Uterus (tissue), 4 donors: ENCODE data around the gene MOBP. TPM values are rescaled to one million over a fixed set of nuclear protein-coding genes. Genes with fewer than 3 reads are reported as not detected.
A peak's percentile ranks its signal among the peaks of the same experiment; 100 is the strongest.

Experiments used
- DNase-seq, 2 donors: peaks; one replicate each; pipeline ENCODE4 v3.0.0-alpha.2; 2019 to 2020
- H3K27ac ChIP-seq, 2 donors: fragments of 200-600 bp; sonication (generic); 1 replicate in 1 of 2; 2 replicates in 1 of 2; pipeline ENCODE4 v1.5.1; 2016 to 2018
- H3K27me3 ChIP-seq, 2 donors: fragments of 200-600 bp; sonication (generic); one replicate each; pipeline ENCODE4 v1.5.1; 2018 to 2019; ENCODE audit warnings: control low read depth in 1 of 2
- H3K36me3 ChIP-seq, 2 donors: fragments of 200-600 bp; sonication (generic); one replicate each; pipeline ENCODE4 v1.5.1; 2019; ENCODE audit warnings: control low read depth in 1 of 2
- H3K4me1 ChIP-seq, 2 donors: fragments of 200-600 bp; sonication (generic); one replicate each; pipeline ENCODE4 v1.5.1; 2018 to 2019; ENCODE audit warnings: control low read depth in 1 of 2
- H3K4me3 ChIP-seq, 2 donors: fragments of 200-600 bp; sonication (generic); 1 replicate in 1 of 2; 2 replicates in 1 of 2; pipeline ENCODE4 v1.5.1; 2018 to 2019; ENCODE audit warnings: mild to moderate bottlenecking in 1 of 2
- H3K9me3 ChIP-seq, 2 donors: fragments of 200-600 bp; sonication (generic); one replicate each; pipeline ENCODE4 v1.5.1; 2019; ENCODE audit warnings: control low read depth in 1 of 2
- CTCF ChIP-seq, 4 experiments: fragments of 200-600 bp in 2 of 4; fragments of 450-650 bp in 2 of 4; sonication (generic) in 2 of 4; IDR thresholded peaks; one replicate each; pipeline ENCODE4 v1.5.1; 2016 to 2019; ENCODE audit warnings: antibody characterized with exemption in 4 of 4, mild to moderate bottlenecking in 2 of 4, moderate library complexity in 1 of 4
- POLR2A ChIP-seq, 2 donors: fragments of 450-650 bp; IDR thresholded peaks; one replicate each; pipeline ENCODE4 v1.6.1; 2016; ENCODE audit warnings: antibody characterized with exemption in 2 of 2, mild to moderate bottlenecking in 1 of 2, moderate library complexity in 1 of 2
- intact Hi-C: fragments of 100-400 bp; cut with DNase I; formaldehyde crosslinking; loops from one replicate; pipeline ENCODE4 v1.15.1; 2023; ENCODE audit warnings: low total_unique reads
- total RNA-seq, 4 donors: library from RNA; depleted of rRNA in 3 of 4; stranded (reverse); fragments of >200 nt in 3 of 4; gene quantifications; one replicate each; pipeline versions ENCODE4 v1.1.0 to v1.2.4, GENCODE V29; 2014 to 2023
- donor health status: DM: yes; HTN: yes; CAD: no.

Gene MOBP
- total RNA-seq, 4 donors from 2014 or later: 0.43 TPM; not detected in 3

GRCh38 chr3:39433642-39434041 is 33.8 kb upstream of the MOBP start:
- no peak for DNase-seq
- Histone ChIP-seq H3K27ac (peak overlapping the region; percentile 43 to 86), H3K9me3 (no peaks in the 10 kb centered on the region), H3K4me1 (no peaks in the 10 kb centered on the region), H3K36me3 (no peaks in the 10 kb centered on the region), H3K4me3 (no peak overlapping the region), H3K27me3 (no peaks in the 10 kb centered on the region)
- intact Hi-C loops: no loop called here
- no peak for TF ChIP-seq CTCF (IDR thresholded peaks at IDR 0.05)

GRCh38 chr3:39434574-39434973 is 32.9 kb upstream of the MOBP start:
- no peaks in the 10 kb centered on the region for H3K4me1 ChIP-seq
- H3K27ac ChIP-seq: peak overlapping the region; percentile 43 to 86
- H3K4me3 ChIP-seq: no peak overlapping the region
- DNase-seq: peak in 1 of 2 donors; percentile 70
- no peaks in the 10 kb centered on the region for H3K27me3 ChIP-seq
- no peaks in the 10 kb centered on the region for H3K9me3 ChIP-seq
- TF ChIP-seq POLR2A (IDR thresholded peaks at IDR 0.05) (no peak), CTCF (IDR thresholded peaks at IDR 0.05) (no peak)
- intact Hi-C loops: no loop called here
- no peaks in the 10 kb centered on the region for H3K36me3 ChIP-seq

- H3K27me3 ChIP-seq: no peaks in the 10 kb centered on the region
- H3K4me1 ChIP-seq: no peaks in the 10 kb centered on the region
- H3K9me3 ChIP-seq: no peaks in the 10 kb centered on the region
- H3K27ac ChIP-seq: peak overlapping the region; percentile 43 to 86
- TF ChIP-seq CTCF (IDR thresholded peaks at IDR 0.05) (no peak), POLR2A (IDR thresholded peaks at IDR 0.05) (no peak)
- H3K36me3 ChIP-seq: no peaks in the 10 kb centered on the region
- intact Hi-C loops: no loop called here
- H3K4me3 ChIP-seq: no peak overlapping the region
- peak in 1 of 2 donors; percentile 59 for DNase-seq
Observed at GRCh38 chr3:39435006-39435748, 32.3 kb upstream of the MOBP start.

GRCh38 chr3:39438880-39439279 is 28.6 kb upstream of the MOBP start:
- no peaks in the 10 kb centered on the region for H3K4me1 ChIP-seq
- no peak for DNase-seq
- no peaks in the 10 kb centered on the region for H3K9me3 ChIP-seq
- intact Hi-C loops: no loop called here
- H3K27me3 ChIP-seq: no peaks in the 10 kb centered on the region
- peak overlapping the region in 1 of 2 donors; percentile 35 for H3K27ac ChIP-seq
- H3K4me3 ChIP-seq: no peak overlapping the region
- no peaks in the 10 kb centered on the region for H3K36me3 ChIP-seq
- TF ChIP-seq CTCF (IDR thresholded peaks at IDR 0.05): no peak

- TF ChIP-seq CTCF (IDR thresholded peaks at IDR 0.05) (no peak), POLR2A (IDR thresholded peaks at IDR 0.05) (no peak)
- DNase-seq: no peak
- intact Hi-C loops: no loop called here
- Histone ChIP-seq H3K36me3 (no peaks in the 10 kb centered on the region), H3K4me1 (no peaks in the 10 kb centered on the region), H3K27ac (no peak overlapping the region), H3K4me3 (no peak overlapping the region), H3K9me3 (no peaks in the 10 kb centered on the region), H3K27me3 (no peaks in the 10 kb centered on the region)
Observed at GRCh38 chr3:39440316-39440715, 27.2 kb upstream of the MOBP start.
